ENCODE results near the gene OTUD7B.
"Not testable (repeated sequence)": the region's sequence is repeated elsewhere in the genome, so short reads cannot be mapped to it uniquely, and the experiment has no call there.

OTUD7B gene

DNA sequence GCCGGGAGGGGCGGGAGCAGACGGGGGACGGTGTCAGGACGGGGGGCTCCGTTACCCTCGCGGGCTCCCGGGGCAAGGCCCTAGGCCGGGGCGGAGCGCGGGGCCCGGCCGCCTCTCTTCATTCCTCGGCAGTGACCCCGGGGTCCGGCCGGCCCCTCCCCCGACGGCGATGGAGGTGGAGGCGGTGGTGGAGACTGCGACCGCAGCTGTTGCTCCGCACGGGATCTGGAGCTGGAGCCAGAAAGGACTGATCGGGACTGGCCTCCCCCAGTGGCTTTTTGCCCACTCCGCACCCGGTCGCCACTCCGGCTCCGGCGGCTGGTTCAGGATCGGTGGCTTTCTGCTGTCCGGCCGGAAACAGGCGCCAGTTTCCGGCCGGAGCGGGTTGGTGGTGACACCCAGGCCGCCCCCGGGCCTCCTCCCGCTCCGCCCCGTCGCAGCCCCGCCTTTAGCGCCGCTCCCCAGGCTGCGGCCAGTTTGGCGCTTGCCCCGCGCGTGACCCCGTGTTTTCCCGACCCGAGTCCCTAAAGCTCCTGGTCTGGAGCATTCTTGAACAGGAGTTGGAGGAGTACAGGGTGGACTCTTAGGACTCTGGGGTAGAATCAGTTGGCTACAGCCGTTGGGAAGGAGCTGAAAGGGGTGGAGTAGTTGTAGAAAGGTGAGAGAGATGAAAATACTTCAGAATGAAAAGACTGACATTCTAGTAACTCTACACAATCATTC, at the start of gene OTUD7B:
Gene OTUD7B, minus strand, starts transcription at position 334 of the 723 bp plus-strand sequence. CDS start 33,216 bp downstream, outside the sequence.
- TF ChIP-seq CTCF (IDR thresholded peaks at IDR 0.05; ENCODE audit: borderline replicate concordance, control extremely low read depth, extremely low read depth, insufficient read depth, missing control alignments) = no peak
- DNase-seq (ENCODE audit: low spot score) = peak; percentile 90
- in situ Hi-C loops (cut with MboI; ENCODE audit: low sequenced_read_pairs, unreplicated experiment) = no loop called here

DNA sequence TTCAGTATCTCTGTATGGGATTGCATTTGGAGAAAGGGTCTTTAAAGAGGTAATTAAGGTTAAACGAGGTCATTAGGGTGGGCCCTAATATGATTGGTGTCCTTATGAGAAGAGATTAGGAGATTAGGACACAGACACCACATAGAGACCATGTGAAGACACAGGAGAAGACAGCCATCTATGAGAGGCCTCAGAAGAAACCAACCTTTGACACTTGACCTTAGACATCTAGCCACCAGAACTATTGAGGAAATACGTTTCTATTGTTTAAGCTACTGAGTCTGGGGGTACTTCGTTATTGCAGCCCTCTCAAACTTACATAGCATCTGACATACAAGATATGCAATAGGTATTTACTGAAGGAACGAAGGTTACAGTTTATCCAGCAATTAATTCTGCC, 49.7 kb upstream of the OTUD7B start:
- DNase-seq (ENCODE audit: low spot score) = no peak
- in situ Hi-C loops (cut with MboI; ENCODE audit: low sequenced_read_pairs, unreplicated experiment) = no loop called here
- TF ChIP-seq CTCF (IDR thresholded peaks at IDR 0.05; ENCODE audit: borderline replicate concordance, control extremely low read depth, extremely low read depth, insufficient read depth, missing control alignments) = no peak

DNA sequence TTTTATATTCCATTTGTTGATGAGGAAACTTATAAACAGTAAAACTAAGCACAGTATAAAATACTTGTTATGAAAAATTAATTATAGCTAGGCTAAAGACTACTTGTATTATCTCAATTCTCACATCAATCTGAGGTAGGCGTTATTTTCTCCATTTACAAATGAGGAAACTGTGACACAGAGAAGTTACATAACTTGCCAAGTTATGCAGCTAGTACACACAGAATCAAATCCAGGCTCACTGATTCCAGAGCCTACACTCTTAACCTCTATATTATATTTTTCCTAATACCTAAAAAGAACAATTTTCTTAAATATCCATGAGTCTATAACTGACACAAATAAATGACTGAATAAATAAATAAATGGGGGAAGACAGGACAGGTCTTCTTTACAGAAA, 45.9 kb upstream of the OTUD7B start:
- TF ChIP-seq CTCF (IDR thresholded peaks at IDR 0.05; ENCODE audit: borderline replicate concordance, control extremely low read depth, extremely low read depth, insufficient read depth, missing control alignments) = no peak
- in situ Hi-C loops (cut with MboI; ENCODE audit: low sequenced_read_pairs, unreplicated experiment) = loop anchor here (10.0 kb wide), 1 partner anchor 162 kb away; the partner anchor contains the start of gene BOLA1
- no peak for DNase-seq (ENCODE audit: low spot score)

GRCh38 chr1:150055507-150055906, 45.0 kb upstream of the OTUD7B start:
- DNase-seq (ENCODE audit: low spot score) = not testable (repeated sequence)
- in situ Hi-C loops (cut with MboI; ENCODE audit: low sequenced_read_pairs, unreplicated experiment) = loop anchor here (10.0 kb wide), 1 partner anchor 161 kb away; the partner anchor contains the start of gene BOLA1

- in situ Hi-C loops (cut with MboI; ENCODE audit: low sequenced_read_pairs, unreplicated experiment) = loop anchor here (5.0 to 10.0 kb wide), 2 partner anchors 97 to 159 kb away; partner anchors contain the start of gene BOLA1
These were observed 43.4 kb upstream of the OTUD7B start for GRCh38 chr1:150053926-150054325.

DNA sequence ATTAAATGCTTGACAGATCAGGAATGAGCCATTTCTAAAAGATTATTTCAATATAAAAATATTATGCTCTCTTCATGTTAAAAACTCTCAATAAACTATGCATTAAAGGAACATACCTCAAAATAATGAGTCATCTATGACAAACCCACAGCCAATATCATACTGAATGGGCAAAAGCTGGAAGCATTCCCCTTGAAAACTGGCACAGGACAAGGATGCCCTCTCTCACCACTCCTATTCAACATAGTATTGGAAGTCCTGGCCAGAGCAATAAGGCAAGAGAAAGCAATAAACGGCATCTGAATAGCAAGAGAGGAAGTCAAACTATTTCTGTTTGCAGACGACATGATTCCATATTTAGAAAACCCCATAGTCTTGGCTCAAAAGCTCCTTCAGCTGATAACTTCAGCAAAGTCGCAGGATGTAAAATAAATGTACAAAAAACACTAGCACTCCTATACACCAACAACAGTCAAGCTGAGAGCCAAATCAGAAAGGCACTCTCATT, 41.4 kb upstream of the OTUD7B start:
- in situ Hi-C loops (cut with MboI; ENCODE audit: low sequenced_read_pairs, unreplicated experiment) = loop anchor here (5.0 to 10.0 kb wide), 2 partner anchors 95 to 157 kb away; partner anchors contain the start of gene BOLA1
- DNase-seq (ENCODE audit: low spot score) = not testable (repeated sequence)

More at GRCh38 chr1:150053926-150054325, 43.4 kb upstream of the OTUD7B start:
- no peak for DNase-seq (ENCODE audit: low spot score)
- no peak for TF ChIP-seq CTCF (IDR thresholded peaks at IDR 0.05; ENCODE audit: borderline replicate concordance, control extremely low read depth, extremely low read depth, insufficient read depth, missing control alignments)

GRCh38 chr1:150051089-150051373, 40.5 kb upstream of the OTUD7B start:
- in situ Hi-C loops (cut with MboI; ENCODE audit: low sequenced_read_pairs, unreplicated experiment) = loop anchor here (5.0 to 10.0 kb wide), 2 partner anchors 94 to 156 kb away; partner anchors contain the start of gene BOLA1
- TF ChIP-seq CTCF (IDR thresholded peaks at IDR 0.05; ENCODE audit: borderline replicate concordance, control extremely low read depth, extremely low read depth, insufficient read depth, missing control alignments) = no peak
- DNase-seq (ENCODE audit: low spot score) = no peak

Measured in GM13976 (cell line).